Esophagus squamous epithelium (tissue), 5 donors: Measurements from ENCODE around the gene MFAP2. TPM values are rescaled to one million over a fixed set of nuclear protein-coding genes. Genes with fewer than 3 reads are reported as not detected.

Experiments
- DNase-seq: peaks from one replicate; lab custom pipeline; 2025; lab: John Stamatoyannopoulos, UW
- H3K27ac ChIP-seq, 4 donors: fragments of 200-600 bp; sonication (generic); one replicate each; pipeline ENCODE4 v1.5.1; 2016 to 2019; ENCODE audit warnings: mild to moderate bottlenecking in 1 of 4
- H3K27me3 ChIP-seq, 4 donors: fragments of 200-600 bp; sonication (generic); 1 replicate in 3 of 4; 2 replicates in 1 of 4; pipeline versions ENCODE4 v1.5.1 to v1.6.0; 2017 to 2021; ENCODE audit warnings: antibody characterized with exemption in 1 of 4
- H3K36me3 ChIP-seq, 3 donors: fragments of 200-600 bp; sonication (generic); one replicate each; pipeline ENCODE4 v1.5.1; 2016 to 2019
- H3K4me1 ChIP-seq, 3 donors: fragments of 200-600 bp; sonication (generic); one replicate each; pipeline ENCODE4 v1.5.1; 2017 to 2019
- H3K4me3 ChIP-seq, 4 donors: fragments of 200-600 bp; sonication (generic); 1 replicate in 3 of 4; 2 replicates in 1 of 4; pipeline ENCODE4 v1.5.1; 2016 to 2019; ENCODE audit warnings: mild to moderate bottlenecking in 2 of 4, moderate library complexity in 1 of 4
- H3K9me3 ChIP-seq, 3 donors: fragments of 200-600 bp; sonication (generic); one replicate each; pipeline ENCODE4 v1.5.1; 2016 to 2019
- POLR2A ChIP-seq, 4 donors: fragments of 450-650 bp; IDR thresholded peaks; one replicate each; pipeline ENCODE4 v1.6.1; 2017; ENCODE audit warnings: antibody characterized with exemption in 4 of 4, mild to moderate bottlenecking in 4 of 4, moderate library complexity in 3 of 4
- WGBS, 2 donors: methylation state at CpG; one replicate each; pipeline ENCODE4 v1.1.5; 2018; 5-methylcytosine and 5-hydroxymethylcytosine counted together
- intact Hi-C: fragments of 100-400 bp; cut with DNase I; formaldehyde crosslinking; loops from one replicate; pipeline ENCODE4 v1.15.0; 2022
- total RNA-seq, 4 donors: library from RNA; depleted of rRNA; stranded (reverse); fragments of >200 nt; gene quantifications; one replicate each; pipeline ENCODE4 v1.1.0, GENCODE V29; 2016
- TF ChIP-seq, protein P1 (sequence below), 6 experiments: fragments of 450-650 bp in 4 of 6; fragments of 200-600 bp in 2 of 6; sonication (generic) in 2 of 6; IDR thresholded peaks; one replicate each; pipeline ENCODE4 v1.5.1; 2016 to 2019; ENCODE audit warnings: antibody characterized with exemption in 6 of 6, mild to moderate bottlenecking in 4 of 6, moderate library complexity in 4 of 6
- donor health status: DM: yes; HTN: yes; CAD: no.

Gene MFAP2
- total RNA-seq, 4 donors from 2014 or later, result 0.70 to 10.5 (median 4.2) TPM; not detected in 1

GRCh38 chr1:16998589-16998988 lies 18.2 kb upstream of the MFAP2 start:
- WGBS, 2 donors, result 44 to 57% methylated on average over 10 of the region's 10 CpGs
- no peak for DNase-seq
- Histone ChIP-seq H3K27me3 (no peaks in the 10 kb centered on the region), H3K27ac (peak overlapping the region in 3 of 4 donors; percentile 48 to 81 (median 50)), H3K4me3 (no peak overlapping the region), H3K9me3 (no peaks in the 10 kb centered on the region), H3K4me1 (peaks cover 0 to 38% (median 0%) of the 10 kb centered on the region in 3 donors), H3K36me3 (peaks cover 6 to 89% (median 13%) of the 10 kb centered on the region in 3 donors)
- TF ChIP-seq, protein P1, sequence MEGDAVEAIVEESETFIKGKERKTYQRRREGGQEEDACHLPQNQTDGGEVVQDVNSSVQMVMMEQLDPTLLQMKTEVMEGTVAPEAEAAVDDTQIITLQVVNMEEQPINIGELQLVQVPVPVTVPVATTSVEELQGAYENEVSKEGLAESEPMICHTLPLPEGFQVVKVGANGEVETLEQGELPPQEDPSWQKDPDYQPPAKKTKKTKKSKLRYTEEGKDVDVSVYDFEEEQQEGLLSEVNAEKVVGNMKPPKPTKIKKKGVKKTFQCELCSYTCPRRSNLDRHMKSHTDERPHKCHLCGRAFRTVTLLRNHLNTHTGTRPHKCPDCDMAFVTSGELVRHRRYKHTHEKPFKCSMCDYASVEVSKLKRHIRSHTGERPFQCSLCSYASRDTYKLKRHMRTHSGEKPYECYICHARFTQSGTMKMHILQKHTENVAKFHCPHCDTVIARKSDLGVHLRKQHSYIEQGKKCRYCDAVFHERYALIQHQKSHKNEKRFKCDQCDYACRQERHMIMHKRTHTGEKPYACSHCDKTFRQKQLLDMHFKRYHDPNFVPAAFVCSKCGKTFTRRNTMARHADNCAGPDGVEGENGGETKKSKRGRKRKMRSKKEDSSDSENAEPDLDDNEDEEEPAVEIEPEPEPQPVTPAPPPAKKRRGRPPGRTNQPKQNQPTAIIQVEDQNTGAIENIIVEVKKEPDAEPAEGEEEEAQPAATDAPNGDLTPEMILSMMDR (IDR thresholded peaks at IDR 0.05), result no peak
- TF ChIP-seq POLR2A (IDR thresholded peaks at IDR 0.05), result no peak
- intact Hi-C loops, result no loop called here

- intact Hi-C loops, result no loop called here
- TF ChIP-seq POLR2A (IDR thresholded peaks at IDR 0.05), result no peak
- TF ChIP-seq, protein P1 (IDR thresholded peaks at IDR 0.05), result no peak
- 80% methylated on average over 1 to 3 of the region's 14 CpGs for WGBS, 2 donors
- no peak overlapping the region for H3K27ac ChIP-seq
- no peaks in the 10 kb centered on the region for H3K9me3 ChIP-seq
- no peak for DNase-seq
- H3K27me3 ChIP-seq, result no peaks in the 10 kb centered on the region
- peaks cover 0 to 29% (median 0%) of the 10 kb centered on the region in 3 donors for H3K4me1 ChIP-seq
- H3K36me3 ChIP-seq, result peaks cover 1 to 91% (median 6%) of the 10 kb centered on the region in 3 donors
- no peak overlapping the region for H3K4me3 ChIP-seq
Measured at GRCh38 chr1:16996845-16997244, 16.4 kb upstream of the MFAP2 start.

- intact Hi-C loops, result no loop called here
- H3K27ac ChIP-seq, result no peak overlapping the region
Measured at GRCh38 chr1:16993521-16994038, 13.2 kb upstream of the MFAP2 start.

GRCh38 chr1:16992675-16993074 lies 12.3 kb upstream of the MFAP2 start:
- no peaks in the 10 kb centered on the region for H3K9me3 ChIP-seq
- TF ChIP-seq POLR2A (IDR thresholded peaks at IDR 0.05), result no peak
- TF ChIP-seq, protein P1 (IDR thresholded peaks at IDR 0.05), result no peak
- intact Hi-C loops, result no loop called here
- no peaks in the 10 kb centered on the region for H3K27me3 ChIP-seq
- H3K4me3 ChIP-seq, result no peak overlapping the region
- peaks cover 6 to 91% (median 11%) of the 10 kb centered on the region in 3 donors for H3K36me3 ChIP-seq
- H3K27ac ChIP-seq, result no peak overlapping the region
- H3K4me1 ChIP-seq, result peaks cover 0 to 11% (median 0%) of the 10 kb centered on the region in 3 donors
- no peak for DNase-seq
- 97% methylated on average over 8 of the region's 9 CpGs for WGBS, 2 donors

More at GRCh38 chr1:16993521-16994038, 13.2 kb upstream of the MFAP2 start:
- no peak for DNase-seq
- no peaks in the 10 kb centered on the region for H3K27me3 ChIP-seq
- H3K36me3 ChIP-seq, result peaks cover 0 to 91% (median 6%) of the 10 kb centered on the region in 3 donors
- no peaks in the 10 kb centered on the region for H3K9me3 ChIP-seq
- TF ChIP-seq POLR2A (IDR thresholded peaks at IDR 0.05), result no peak
- WGBS, 2 donors, result 95 to 98% methylated on average over 4 to 12 of the region's 15 CpGs
- no peak overlapping the region for H3K4me3 ChIP-seq
- H3K4me1 ChIP-seq, result peaks cover 0 to 20% (median 0%) of the 10 kb centered on the region in 3 donors

GRCh38 chr1:16992102-16992501 lies 11.7 kb upstream of the MFAP2 start:
- Histone ChIP-seq H3K4me1 (peaks cover 0 to 10% (median 0%) of the 10 kb centered on the region in 3 donors), H3K27ac (no peak overlapping the region), H3K27me3 (no peaks in the 10 kb centered on the region), H3K36me3 (peaks cover 11 to 91% (median 12%) of the 10 kb centered on the region in 3 donors), H3K9me3 (no peaks in the 10 kb centered on the region), H3K4me3 (no peak overlapping the region)
- no peak for DNase-seq
- intact Hi-C loops, result no loop called here
- WGBS, 2 donors, result 90% methylated on average over 4 of the region's 12 CpGs; no CpG with 5 or more reads in 1 of the 2 donors
- TF ChIP-seq, protein P1 (IDR thresholded peaks at IDR 0.05), result no peak
- no peak for TF ChIP-seq POLR2A (IDR thresholded peaks at IDR 0.05)
